H9 (cell line): ENCODE data around the gene CREG2. TPM values are rescaled to one million over a fixed set of nuclear protein-coding genes. Genes with fewer than 3 reads are reported as not detected.

Experiments used
- DNase-seq: peaks from one replicate; pipeline ENCODE4 v3.0.0-alpha.2; 2017
- H2AFZ ChIP-seq: one replicate; pipeline ENCODE4 v1.6.1; 2013; ENCODE audit warnings: mild to moderate bottlenecking, low read length, control low read depth, moderate library complexity
- H2AK5ac ChIP-seq: 2 replicates; pipeline ENCODE4 v1.6.1; 2013; ENCODE audit warnings: low read length, control low read depth, mixed read lengths; ENCODE audit not compliant: insufficient read length
- H2BK120ac ChIP-seq: one replicate; pipeline ENCODE4 v1.6.1; 2013; ENCODE audit warnings: low read depth, mild to moderate bottlenecking, low read length, control low read depth, inconsistent platforms; ENCODE audit not compliant: poor library complexity, severe bottlenecking
- H2BK12ac ChIP-seq: 2 replicates; pipeline ENCODE4 v1.6.1; 2013; ENCODE audit warnings: low read length, control low read depth, mixed read lengths, low read depth; ENCODE audit not compliant: insufficient read length
- H2BK15ac ChIP-seq: 2 replicates; pipeline ENCODE4 v1.6.1; 2013; ENCODE audit warnings: low read depth, low read length, control low read depth
- H2BK20ac ChIP-seq: one replicate; pipeline ENCODE4 v1.6.1; 2013; ENCODE audit warnings: low read depth, mild to moderate bottlenecking, low read length, control low read depth, inconsistent platforms; ENCODE audit not compliant: poor library complexity, severe bottlenecking
- H2BK5ac ChIP-seq: 2 replicates; pipeline ENCODE4 v1.6.1; 2013; ENCODE audit warnings: low read length, control low read depth, mixed read lengths; ENCODE audit not compliant: insufficient read length
- H3K14ac ChIP-seq: 2 replicates; pipeline ENCODE4 v1.6.1; 2013; ENCODE audit warnings: low read length, control low read depth; ENCODE audit not compliant: insufficient read depth
- H3K18ac ChIP-seq: 2 replicates; pipeline ENCODE4 v1.6.1; 2013; ENCODE audit warnings: low read depth, mild to moderate bottlenecking, mixed read lengths, low read length, control low read depth; ENCODE audit not compliant: insufficient read length
- H3K23ac ChIP-seq: 2 replicates; pipeline ENCODE4 v1.6.1; 2013; ENCODE audit warnings: low read length, control low read depth, mixed read lengths, low read depth; ENCODE audit not compliant: insufficient read length
- H3K23me2 ChIP-seq: 2 replicates; pipeline ENCODE4 v1.6.1; 2013; ENCODE audit warnings: low read depth, mild to moderate bottlenecking, mixed read lengths, low read length, control low read depth; ENCODE audit not compliant: insufficient read length, poor library complexity, severe bottlenecking
- H3K27ac ChIP-seq: 2 replicates; pipeline ENCODE4 v1.5.1; 2013; ENCODE audit warnings: low read length, control low read depth, mixed read lengths, low read depth; ENCODE audit not compliant: insufficient read length
- H3K27me3 ChIP-seq: 2 replicates; pipeline ENCODE4 v1.6.1; 2013; ENCODE audit warnings: low read length, control low read depth, inconsistent platforms; ENCODE audit not compliant: insufficient read depth
- H3K4ac ChIP-seq: 2 replicates; pipeline ENCODE4 v1.6.1; 2013; ENCODE audit warnings: low read depth, mild to moderate bottlenecking, control low read depth, inconsistent platforms, low read length, moderate library complexity
- H3K4me1 ChIP-seq: 2 replicates; pipeline ENCODE4 v1.6.1; 2013; ENCODE audit warnings: low read length, control low read depth, inconsistent platforms; ENCODE audit not compliant: insufficient read depth
- H3K4me2 ChIP-seq: 2 replicates; pipeline ENCODE4 v1.6.1; 2013; ENCODE audit warnings: low read length, control low read depth, mixed read lengths; ENCODE audit not compliant: insufficient read length, insufficient read depth
- H3K56ac ChIP-seq: 2 replicates; pipeline ENCODE4 v1.6.1; 2013; ENCODE audit warnings: low read depth, mild to moderate bottlenecking, mixed read lengths, low read length, control low read depth; ENCODE audit not compliant: insufficient read length
- H3K79me1 ChIP-seq: 2 replicates; pipeline ENCODE4 v1.6.1; 2013; ENCODE audit warnings: low read depth, mild to moderate bottlenecking, moderate library complexity, low read length, control low read depth, inconsistent platforms; ENCODE audit not compliant: insufficient read depth, poor library complexity, severe bottlenecking
- H3K79me2 ChIP-seq: 2 replicates; pipeline ENCODE4 v1.6.1; 2013; ENCODE audit warnings: low read length, control low read depth, inconsistent platforms; ENCODE audit not compliant: insufficient read depth
- H3K9ac ChIP-seq: 2 replicates; pipeline ENCODE4 v1.6.1; 2013; ENCODE audit warnings: low read length, control low read depth, mixed read lengths; ENCODE audit not compliant: insufficient read length; ENCODE audit errors: extremely low read depth
- H3K9me3 ChIP-seq: one replicate; pipeline ENCODE4 v1.6.1; 2013; ENCODE audit warnings: low read depth, low read length, inconsistent platforms; ENCODE audit not compliant: control insufficient read depth
- H3T11ph ChIP-seq: one replicate; pipeline ENCODE4 v1.6.1; 2013; ENCODE audit warnings: mild to moderate bottlenecking, low read length, control low read depth, inconsistent platforms
- H4K20me1 ChIP-seq: one replicate; pipeline ENCODE4 v1.6.1; 2013; ENCODE audit not compliant: control insufficient read depth, insufficient read length, insufficient read depth
- H4K5ac ChIP-seq: 2 replicates; pipeline ENCODE4 v1.6.1; 2013; ENCODE audit warnings: low read depth, mild to moderate bottlenecking, mixed read lengths, low read length, control low read depth; ENCODE audit not compliant: insufficient read length
- H4K8ac ChIP-seq: replicated peaks from 2 replicates; pipeline ENCODE4 v1.6.1; 2013; ENCODE audit warnings: low read length, control low read depth, mixed read lengths, low read depth; ENCODE audit not compliant: insufficient read length
- H4K91ac ChIP-seq: 2 replicates; pipeline ENCODE4 v1.6.1; 2013; ENCODE audit warnings: low read depth, mild to moderate bottlenecking, moderate library complexity, mixed read lengths, low read length, control low read depth; ENCODE audit not compliant: insufficient read length
- H3K27ac Mint-ChIP-seq, 3 experiments: 2 replicates in 2 of 3; 3 replicates in 1 of 3; pipeline ENCODE4 v1.8.0; 2020 to 2021; ENCODE audit warnings: mixed read lengths in 3 of 3, mild to moderate bottlenecking in 1 of 3, moderate library complexity in 1 of 3
- H3K27me3 Mint-ChIP-seq: 2 replicates; pipeline ENCODE4 v1.8.0; 2021; ENCODE audit warnings: low read depth, mild to moderate bottlenecking, moderate library complexity, mixed read lengths
- H3K36me3 Mint-ChIP-seq, 3 experiments: 2 replicates in 2 of 3; 3 replicates in 1 of 3; pipeline ENCODE4 v1.8.0; 2020 to 2021; ENCODE audit warnings: low read depth in 3 of 3, mixed read lengths in 3 of 3; ENCODE audit not compliant: insufficient read depth in 1 of 3
- H3K4me1 Mint-ChIP-seq, 2 experiments: 2 replicates each; pipeline ENCODE4 v1.8.0; 2020; ENCODE audit warnings: mixed read lengths in 2 of 2
- H3K4me3 Mint-ChIP-seq, 2 experiments: 2 replicates in 1 of 2; 3 replicates in 1 of 2; pipeline ENCODE4 v1.8.0; 2020 to 2021; ENCODE audit warnings: mild to moderate bottlenecking in 2 of 2, mixed read lengths in 2 of 2, moderate library complexity in 1 of 2
- H3K9me3 Mint-ChIP-seq, 2 experiments: 2 replicates in 1 of 2; 3 replicates in 1 of 2; pipeline ENCODE4 v1.8.0; 2020; ENCODE audit warnings: mild to moderate bottlenecking in 2 of 2, mixed read lengths in 2 of 2, moderate library complexity in 1 of 2
- WGBS: extraction: QIAGEN DNeasy Blood & Tissue Kit; methylation state at CpG from one replicate; pipeline ENCODE4 v1.1.7; 2013; ENCODE audit warnings: missing lambda C conversion rate, low lambda C conversion rate, mixed read lengths; ENCODE audit not compliant: insufficient read length; ENCODE audit errors: extremely low coverage; 5-methylcytosine and 5-hydroxymethylcytosine counted together
- total RNA-seq: library from RNA; stranded (reverse); gene quantifications from 2 replicates; pipeline ENCODE4 v1.2.1, GENCODE V29; 2021
- TF ChIP-seq, protein P1 (sequence below): fragments of 200-600 bp; sonication (generic); conservative IDR thresholded peaks from 3 replicates; pipeline ENCODE4 v1.8.0; 2021; ENCODE audit warnings: antibody characterized with exemption, mild to moderate bottlenecking

CREG2 gene
- total RNA-seq, 1 experiment from 2014 or later, result 0.77 TPM

DNA sequence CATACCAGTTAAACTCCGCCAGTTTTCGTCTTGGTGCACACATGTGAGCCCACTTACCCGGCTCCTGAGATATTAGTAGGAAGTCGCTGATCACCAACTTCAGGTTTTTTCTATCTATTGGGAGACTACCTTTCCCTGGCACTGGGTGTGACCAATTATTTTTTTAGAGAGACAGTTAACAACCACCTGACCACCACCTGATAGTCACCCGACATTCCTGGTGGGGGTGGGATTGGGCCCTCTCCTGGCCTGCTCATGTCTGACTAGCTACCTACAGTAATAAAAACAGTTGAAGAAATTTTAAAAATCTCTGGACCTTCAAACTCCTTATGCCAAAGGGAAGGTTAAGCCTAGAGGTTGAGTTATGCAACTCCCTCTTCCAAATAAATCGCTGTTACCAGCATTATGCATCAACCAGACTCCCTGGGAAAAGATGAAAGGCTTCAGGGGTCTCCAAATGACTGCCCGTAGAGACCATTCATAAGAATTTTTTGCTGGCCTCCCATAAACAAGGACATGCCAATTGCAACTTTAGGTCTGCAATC is 27.8 kb downstream of the CREG2 start:
- H3K36me3 Mint-ChIP-seq, result no peaks in the 10 kb centered on the region
- Histone ChIP-seq H2BK5ac (no peak overlapping the region), H2BK12ac (no peak overlapping the region), H3K27me3 (no peaks in the 10 kb centered on the region), H2BK120ac (no peak overlapping the region), H3K23ac (no peak overlapping the region), H3K56ac (no peak overlapping the region), H3K9me3 (no peaks in the 10 kb centered on the region), H3K14ac (no peak overlapping the region), H3K79me2 (no peaks in the 10 kb centered on the region), H3K18ac (no peak overlapping the region), H2AFZ (no peak overlapping the region), H3K4ac (no peak overlapping the region), H2AK5ac (no peak overlapping the region), H2BK15ac (no peak overlapping the region), H4K20me1 (no peaks in the 10 kb centered on the region), H3K9ac (no peak overlapping the region), H4K8ac (no peak overlapping the region), H2BK20ac (no peak overlapping the region), H3T11ph (no peak overlapping the region), H3K23me2 (no peaks in the 10 kb centered on the region), H3K79me1 (no peaks in the 10 kb centered on the region), H3K4me2 (no peak overlapping the region), H4K5ac (no peak overlapping the region), H3K4me1 (peaks cover 3% of the 10 kb centered on the region; the same call in 1 of the 2 replicates), H4K91ac (no peak overlapping the region), H3K27ac (no peak overlapping the region)
- H3K27ac Mint-ChIP-seq, result no peak overlapping the region
- H3K27me3 Mint-ChIP-seq, result peaks cover 3% of the 10 kb centered on the region; the same call in 1 of the 2 replicates
- H3K4me3 Mint-ChIP-seq, result no peak overlapping the region
- WGBS, result no CpG with 5 or more reads among the region's 7 CpGs
- H3K9me3 Mint-ChIP-seq, result no peaks in the 10 kb centered on the region
- peaks cover 31 to 39% of the 10 kb centered on the region in 2 experiments for H3K4me1 Mint-ChIP-seq
- TF ChIP-seq, protein P1, sequence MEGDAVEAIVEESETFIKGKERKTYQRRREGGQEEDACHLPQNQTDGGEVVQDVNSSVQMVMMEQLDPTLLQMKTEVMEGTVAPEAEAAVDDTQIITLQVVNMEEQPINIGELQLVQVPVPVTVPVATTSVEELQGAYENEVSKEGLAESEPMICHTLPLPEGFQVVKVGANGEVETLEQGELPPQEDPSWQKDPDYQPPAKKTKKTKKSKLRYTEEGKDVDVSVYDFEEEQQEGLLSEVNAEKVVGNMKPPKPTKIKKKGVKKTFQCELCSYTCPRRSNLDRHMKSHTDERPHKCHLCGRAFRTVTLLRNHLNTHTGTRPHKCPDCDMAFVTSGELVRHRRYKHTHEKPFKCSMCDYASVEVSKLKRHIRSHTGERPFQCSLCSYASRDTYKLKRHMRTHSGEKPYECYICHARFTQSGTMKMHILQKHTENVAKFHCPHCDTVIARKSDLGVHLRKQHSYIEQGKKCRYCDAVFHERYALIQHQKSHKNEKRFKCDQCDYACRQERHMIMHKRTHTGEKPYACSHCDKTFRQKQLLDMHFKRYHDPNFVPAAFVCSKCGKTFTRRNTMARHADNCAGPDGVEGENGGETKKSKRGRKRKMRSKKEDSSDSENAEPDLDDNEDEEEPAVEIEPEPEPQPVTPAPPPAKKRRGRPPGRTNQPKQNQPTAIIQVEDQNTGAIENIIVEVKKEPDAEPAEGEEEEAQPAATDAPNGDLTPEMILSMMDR, result no peak
- no peak for DNase-seq
